GM06990 (cell line): ENCODE measurements around the gene OST4.

Experiments
- DNase-seq: peaks from one replicate; pipeline ENCODE4 v3.0.0-alpha.2; 2011; ENCODE audit not compliant: insufficient read length; ENCODE audit errors: extremely low read depth
- H3K27me3 ChIP-seq: replicated peaks from 2 replicates; pipeline ENCODE4 v1.6.0; 2011; ENCODE audit warnings: low read length; ENCODE audit not compliant: control insufficient read depth, insufficient read depth
- H3K36me3 ChIP-seq: 2 replicates; pipeline ENCODE4 v1.5.1; 2011; ENCODE audit warnings: low read length; ENCODE audit not compliant: control insufficient read depth, insufficient read depth
- H3K4me3 ChIP-seq: replicated peaks from 2 replicates; pipeline ENCODE4 v1.5.1; 2011; ENCODE audit warnings: low read depth, mild to moderate bottlenecking, control low read depth, low read length
- TF ChIP-seq, protein P1 (sequence below): IDR thresholded peaks from 2 replicates; pipeline ENCODE4 v1.5.1; 2011; ENCODE audit warnings: low read length, control low read depth, mild to moderate bottlenecking, inconsistent platforms; ENCODE audit not compliant: insufficient read depth, poor library complexity, severe bottlenecking

OST4 gene

DNA sequence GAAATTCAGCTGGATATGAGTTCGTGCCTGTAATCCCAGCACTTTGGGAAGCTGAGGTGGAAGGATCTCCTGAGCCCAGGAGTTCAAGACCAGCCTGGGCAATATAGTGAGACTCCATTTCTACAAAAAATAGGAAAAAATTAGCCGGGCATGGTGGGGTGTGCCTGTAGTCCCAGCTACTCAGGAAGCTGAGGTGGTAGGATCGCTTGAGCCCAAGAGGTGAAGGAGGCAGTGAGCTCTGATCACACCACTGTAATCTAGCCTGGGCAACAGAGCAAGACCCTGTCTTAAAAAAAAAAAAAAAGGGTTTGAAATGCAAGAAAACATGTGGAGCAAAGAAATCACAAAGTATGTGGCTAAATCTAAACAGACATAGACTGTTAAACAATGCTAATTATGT is 37.6 kb upstream of the OST4 start:
- TF ChIP-seq, protein P1, sequence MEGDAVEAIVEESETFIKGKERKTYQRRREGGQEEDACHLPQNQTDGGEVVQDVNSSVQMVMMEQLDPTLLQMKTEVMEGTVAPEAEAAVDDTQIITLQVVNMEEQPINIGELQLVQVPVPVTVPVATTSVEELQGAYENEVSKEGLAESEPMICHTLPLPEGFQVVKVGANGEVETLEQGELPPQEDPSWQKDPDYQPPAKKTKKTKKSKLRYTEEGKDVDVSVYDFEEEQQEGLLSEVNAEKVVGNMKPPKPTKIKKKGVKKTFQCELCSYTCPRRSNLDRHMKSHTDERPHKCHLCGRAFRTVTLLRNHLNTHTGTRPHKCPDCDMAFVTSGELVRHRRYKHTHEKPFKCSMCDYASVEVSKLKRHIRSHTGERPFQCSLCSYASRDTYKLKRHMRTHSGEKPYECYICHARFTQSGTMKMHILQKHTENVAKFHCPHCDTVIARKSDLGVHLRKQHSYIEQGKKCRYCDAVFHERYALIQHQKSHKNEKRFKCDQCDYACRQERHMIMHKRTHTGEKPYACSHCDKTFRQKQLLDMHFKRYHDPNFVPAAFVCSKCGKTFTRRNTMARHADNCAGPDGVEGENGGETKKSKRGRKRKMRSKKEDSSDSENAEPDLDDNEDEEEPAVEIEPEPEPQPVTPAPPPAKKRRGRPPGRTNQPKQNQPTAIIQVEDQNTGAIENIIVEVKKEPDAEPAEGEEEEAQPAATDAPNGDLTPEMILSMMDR = no peak
- no peak overlapping the region for H3K4me3 ChIP-seq
- no peak for DNase-seq
- H3K27me3 ChIP-seq = no peaks in the 10 kb centered on the region
- no peaks in the 10 kb centered on the region for H3K36me3 ChIP-seq

- TF ChIP-seq, protein P1 = no peak
- Histone ChIP-seq H3K4me3 (no peak overlapping the region), H3K36me3 (no peaks in the 10 kb centered on the region), H3K27me3 (no peaks in the 10 kb centered on the region)
- DNase-seq = no peak
These were observed 36.8 kb upstream of the OST4 start for GRCh38 chr2:27108221-27108620.

DNA sequence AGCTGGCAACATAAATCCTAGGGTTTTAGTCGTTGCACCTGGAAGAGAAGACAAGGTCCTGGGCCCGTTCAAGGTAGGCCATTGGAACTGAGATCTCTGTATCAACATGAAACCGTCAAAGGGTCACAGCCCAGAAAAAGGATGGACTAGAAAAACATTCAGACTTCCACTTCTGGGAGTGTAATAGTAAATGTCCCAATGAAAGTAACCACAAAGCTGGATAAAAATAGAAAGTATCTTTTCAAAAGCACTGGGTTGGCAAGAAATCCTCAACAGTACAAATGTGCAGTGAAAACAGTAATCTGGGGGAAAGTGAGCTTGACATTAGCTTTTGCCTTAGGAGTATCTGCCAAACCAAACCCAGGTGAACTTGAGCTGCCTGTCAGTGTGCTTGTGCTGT is 34.5 kb upstream of the OST4 start:
- H3K4me3 ChIP-seq = no peak overlapping the region

GRCh38 chr2:27102329-27102728 is 30.9 kb upstream of the OST4 start:
- H3K27me3 ChIP-seq = no peaks in the 10 kb centered on the region
- no peaks in the 10 kb centered on the region for H3K36me3 ChIP-seq
- TF ChIP-seq, protein P1 = no peak
- no peak overlapping the region for H3K4me3 ChIP-seq
- DNase-seq = no peak

More for the DNA sequence above, 34.5 kb upstream of the OST4 start:
- Histone ChIP-seq H3K27me3 (no peaks in the 10 kb centered on the region), H3K36me3 (no peaks in the 10 kb centered on the region)
- TF ChIP-seq, protein P1 = no peak
- DNase-seq = no peak

DNA sequence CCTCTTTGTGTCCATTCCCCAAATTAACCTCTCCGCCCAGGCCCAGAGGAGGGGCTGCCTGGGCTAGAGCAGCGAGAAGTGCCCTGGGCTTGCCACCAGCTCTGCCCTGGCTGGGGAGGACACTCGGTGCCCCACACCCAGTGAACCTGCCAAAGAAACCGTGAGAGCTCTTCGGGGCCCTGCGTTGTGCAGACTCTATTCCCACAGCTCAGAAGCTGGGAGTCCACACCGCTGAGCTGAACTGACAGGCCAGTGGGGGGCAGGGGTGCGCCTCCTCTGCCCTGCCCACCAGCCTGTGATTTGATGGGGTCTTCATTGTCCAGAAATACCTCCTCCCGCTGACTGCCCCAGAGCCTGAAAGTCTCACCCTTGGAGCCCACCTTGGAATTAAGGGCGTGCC is 28.6 kb upstream of the OST4 start:
- TF ChIP-seq, protein P1 = no peak
- Histone ChIP-seq H3K27me3 (no peaks in the 10 kb centered on the region), H3K36me3 (no peaks in the 10 kb centered on the region), H3K4me3 (no peak overlapping the region)
- no peak for DNase-seq

DNA sequence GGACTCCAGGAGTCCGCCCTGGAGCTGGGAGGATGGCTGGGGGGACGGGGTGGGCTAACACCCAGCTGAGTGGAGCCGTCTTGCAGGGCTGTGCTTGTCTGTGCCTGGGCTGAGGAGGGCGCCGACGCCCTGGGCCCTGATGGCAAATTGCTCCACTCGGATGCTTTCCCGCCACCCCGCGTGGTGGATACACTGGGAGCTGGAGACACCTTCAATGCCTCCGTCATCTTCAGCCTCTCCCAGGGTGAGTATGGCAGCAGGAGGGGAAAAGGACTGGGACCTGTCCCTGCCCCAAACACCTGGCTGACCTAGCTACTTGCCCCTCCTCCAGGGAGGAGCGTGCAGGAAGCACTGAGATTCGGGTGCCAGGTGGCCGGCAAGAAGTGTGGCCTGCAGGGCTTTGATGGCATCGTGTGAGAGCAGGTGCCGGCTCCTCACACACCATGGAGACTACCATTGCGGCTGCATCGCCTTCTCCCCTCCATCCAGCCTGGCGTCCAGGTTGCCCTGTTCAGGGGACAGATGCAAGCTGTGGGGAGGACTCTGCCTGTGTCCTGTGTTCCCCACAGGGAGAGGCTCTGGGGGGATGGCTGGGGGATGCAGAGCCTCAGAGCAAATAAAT is 28.0 kb upstream of the OST4 start:
- Histone ChIP-seq H3K4me3 (no peak overlapping the region), H3K36me3 (no peaks in the 10 kb centered on the region), H3K27me3 (no peaks in the 10 kb centered on the region)
- TF ChIP-seq, protein P1 = no peak
- DNase-seq = no peak
